HCT116 (cell line): ENCODE measurements around the gene MON2.

Experiments used
- CTCF ChIP-seq, 3 experiments: fragments of 200-600 bp in 1 of 3; sonication (generic) in 1 of 3; IDR thresholded peaks in 2 of 3; conservative IDR thresholded peaks in 1 of 3; 2 replicates each; pipeline ENCODE4 v1.5.1; 2012 to 2017; ENCODE audit warnings: low read depth in 2 of 3, low read length in 2 of 3, antibody characterized with exemption in 1 of 3, borderline replicate concordance in 1 of 3, control low read depth in 1 of 3, mild to moderate bottlenecking in 1 of 3, mixed read lengths in 1 of 3, mixed run types in 1 of 3, moderate library complexity in 1 of 3; ENCODE audit not compliant: insufficient read depth in 1 of 3
- EZH2 ChIP-seq: fragments of 200-600 bp; sonication (generic); IDR thresholded peaks from 2 replicates; pipeline ENCODE4 v1.6.1; 2017; ENCODE audit warnings: antibody characterized with exemption, mixed run types
- EZH2phosphoT487 ChIP-seq: fragments of 200-600 bp; IDR thresholded peaks from 2 replicates; pipeline ENCODE4 v1.6.1; 2018; ENCODE audit warnings: antibody characterized with exemption, borderline replicate concordance
- FOSL1 ChIP-seq: IDR thresholded peaks from 2 replicates; pipeline ENCODE4 v1.6.1; 2012; ENCODE audit warnings: low read depth
- MAX ChIP-seq: IDR thresholded peaks from 2 replicates; pipeline ENCODE4 v1.6.1; 2012
- POLR2A ChIP-seq: IDR thresholded peaks from 2 replicates; pipeline ENCODE4 v1.7.0; 2011; ENCODE audit warnings: borderline replicate concordance; ENCODE audit not compliant: insufficient read depth, insufficient read length; ENCODE audit errors: extremely low read depth
- SIN3A ChIP-seq: IDR thresholded peaks from 2 replicates; pipeline ENCODE4 v1.6.1; 2012; ENCODE audit warnings: low read depth
- TCF7L2 ChIP-seq: IDR thresholded peaks from 2 replicates; pipeline ENCODE4 v1.7.0; 2011; ENCODE audit warnings: borderline replicate concordance, inconsistent platforms; ENCODE audit not compliant: insufficient read depth, insufficient read length; ENCODE audit errors: extremely low read depth

- TF ChIP-seq CTCF (IDR thresholded peaks at IDR 0.05 in 2 of 3, conservative IDR thresholded peaks at IDR 0.05 in 1 of 3; ENCODE audit: borderline replicate concordance in 1 of 3, insufficient read depth in 1 of 3, low read depth in 2 of 3, low read length in 2 of 3) (no peak), FOSL1 (no peak), SIN3A (no peak), EZH2 (no peak), TCF7L2 (no peak), POLR2A (no peak), MAX (no peak), EZH2phosphoT487 (no peak)
These were observed 140.0 kb downstream of the MON2 start for GRCh38 chr12:62606654-62607053.
